GM12878 (cell line): Measurements from ENCODE around the gene TLE7. TPM values are rescaled to one million over a fixed set of nuclear protein-coding genes. Genes with fewer than 3 reads are reported as not detected.

ENCODE experiments used
- ATAC-seq: fragments of 200-7000 bp; cut with Tn5 transposase; 3 replicates; pipeline ENCODE4 v1.9.1; 2020; ENCODE audit warnings: mild to moderate bottlenecking, moderate library complexity
- BruUV-seq: library from RNA; stranded (reverse); fragments of 400-500 nt; replicated peaks from 2 replicates; lab custom pipeline; 2021; lab: Mats Ljungman, UMichigan
- CTCF ChIA-PET: fragments of 300-600 bp; sonication (Branson Sonifier 250); formaldehyde crosslinking; extraction: SDS; loops from one replicate; lab custom pipeline; 2021; ENCODE audit warnings: inconsistent platforms; lab: Yijun Ruan, JAX
- POLR2A ChIA-PET: fragments of 350-600 bp; formaldehyde crosslinking; extraction: SDS; loops from one replicate; lab custom pipeline; 2021; ENCODE audit warnings: inconsistent platforms; lab: Charles Lee
- RAD21 ChIA-PET: fragments of 300-600 bp; sonication (Branson Sonifier 250); formaldehyde crosslinking; loops from one replicate; lab custom pipeline; 2023; ENCODE audit warnings: antibody characterized with exemption; ENCODE audit not compliant: unreplicated experiment; lab: Charles Lee
- SMC1A ChIA-PET: fragments of 300-600 bp; sonication (Branson Sonifier 250); formaldehyde crosslinking; loops from one replicate; lab custom pipeline; 2023; ENCODE audit not compliant: unreplicated experiment, uncharacterized antibody; lab: Charles Lee
- DNase-seq: peaks from one replicate; pipeline ENCODE4 v3.0.0-alpha.2; 2011; ENCODE audit warnings: low read depth, low spot score
- FAIRE-seq: peaks from 3 replicates; lab custom pipeline; 2011; peaks lifted over from hg19 to GRCh38; lab: Jason Lieb, UNC
- H2AFZ ChIP-seq: 2 replicates; pipeline ENCODE4 v1.6.0; 2011; ENCODE audit warnings: low read depth, low read length, control low read depth; ENCODE audit not compliant: control insufficient read depth
- H3K27ac ChIP-seq: 2 replicates; pipeline ENCODE4 v1.5.1; 2011; ENCODE audit warnings: control low read depth; ENCODE audit not compliant: control insufficient read depth, insufficient read depth
- H3K27me3 ChIP-seq, 2 experiments: replicated peaks in 1 of 2; 2 replicates each; pipeline versions ENCODE4 v1.6.0 to v1.6.1; 2011; ENCODE audit warnings: low read length in 1 of 2; ENCODE audit not compliant: control insufficient read depth in 2 of 2, insufficient read depth in 2 of 2
- H3K36me3 ChIP-seq, 2 experiments: 2 replicates each; pipeline ENCODE4 v1.5.1; 2011; ENCODE audit warnings: low read length in 1 of 2; ENCODE audit not compliant: control insufficient read depth in 2 of 2, insufficient read depth in 2 of 2
- H3K4me1 ChIP-seq: 2 replicates; pipeline ENCODE4 v1.6.1; 2011; ENCODE audit warnings: mild to moderate bottlenecking, low read length, moderate library complexity, mixed read lengths; ENCODE audit not compliant: control insufficient read depth, insufficient read depth
- H3K4me2 ChIP-seq: 2 replicates; pipeline ENCODE4 v1.6.0; 2011; ENCODE audit warnings: control low read depth; ENCODE audit not compliant: control insufficient read depth, insufficient read depth
- H3K4me3 ChIP-seq: fragments of 200-600 bp; sonication (generic); 2 replicates; pipeline ENCODE4 v1.5.1; 2016
- H3K79me2 ChIP-seq: 2 replicates; pipeline ENCODE4 v1.6.0; 2011; ENCODE audit warnings: low read length; ENCODE audit not compliant: control insufficient read depth, insufficient read depth
- H3K9ac ChIP-seq: 2 replicates; pipeline ENCODE4 v1.8.0; 2011; ENCODE audit warnings: low read length, control low read depth, mixed read lengths; ENCODE audit not compliant: control insufficient read depth, insufficient read depth
- H3K9me3 ChIP-seq: replicated peaks from 3 replicates; pipeline ENCODE4 v1.5.1; 2011; ENCODE audit warnings: mild to moderate bottlenecking, low read length; ENCODE audit not compliant: control insufficient read depth, insufficient read depth
- H4K20me1 ChIP-seq: 2 replicates; pipeline ENCODE4 v1.6.0; 2011; ENCODE audit not compliant: control insufficient read depth, insufficient read depth
- GATAD2B ChIP-seq: fragments of 450-650 bp; conservative IDR thresholded peaks from 2 replicates; pipeline ENCODE4 v1.6.1; 2017; ENCODE audit warnings: low read depth, mild to moderate bottlenecking, moderate library complexity
- KLF5 ChIP-seq: fragments of 450-650 bp; IDR thresholded peaks from 2 replicates; pipeline ENCODE4 v1.6.1; 2014; ENCODE audit warnings: mild to moderate bottlenecking; ENCODE audit not compliant: partially characterized antibody
- MEF2A ChIP-seq: IDR thresholded peaks from 2 replicates; pipeline ENCODE4 v1.6.1; 2011; ENCODE audit warnings: low read depth, mild to moderate bottlenecking, low read length, moderate library complexity; ENCODE audit not compliant: insufficient read depth
- ZNF217 ChIP-seq: fragments of 450-650 bp; IDR thresholded peaks from 2 replicates; pipeline ENCODE4 v1.6.1; 2017; ENCODE audit warnings: antibody characterized with exemption, mild to moderate bottlenecking
- ZZZ3 ChIP-seq: IDR thresholded peaks from 2 replicates; pipeline ENCODE4 v1.6.1; 2011; ENCODE audit warnings: low read depth; ENCODE audit not compliant: control insufficient read depth, insufficient read length
- WGBS: methylation state at CpG from one replicate; pipeline ENCODE4 v1.1.6; 2016; ENCODE audit warnings: low lambda C conversion rate; ENCODE audit not compliant: insufficient replicate concordance, insufficient coverage; ENCODE audit errors: missing lambda C conversion rate; 5-methylcytosine and 5-hydroxymethylcytosine counted together
- in situ Hi-C: fragments of 300-500 bp; cut with MboI; formaldehyde crosslinking; loops from 9 replicates; pipeline ENCODE4 v1.14.3; 2018; ENCODE audit warnings: mixed read lengths
- intact Hi-C: fragments of 100-400 bp; cut with micrococcal nuclease; formaldehyde crosslinking; loops from one replicate; pipeline ENCODE4 v1.14.2; 2022; ENCODE audit not compliant: unreplicated experiment
- polyA plus RNA-seq, 11 experiments: library from polyadenylated mRNA; depleted of rRNA in 4 of 11; unstranded in 6 of 11; stranded (reverse) in 5 of 11; fragments of >200 nt; fragmentation: Nextera tagmentation in 4 of 11; fragmentation: Illumina TruSeq in 1 of 11; extraction: Ambion mirVana in 4 of 11; extraction: Trizol in 1 of 11; gene quantifications; 1 replicate in 1 of 11; 2 replicates in 10 of 11; pipeline versions ENCODE4 v1.2.1 to v1.2.3, GENCODE V29; 2011 to 2016; ENCODE audit warnings: inconsistent platforms in 2 of 11, missing spikeins in 2 of 11, low read depth in 1 of 11
- total RNA-seq, 4 experiments: library from RNA; depleted of rRNA in 3 of 4; stranded (reverse); fragments of >200 nt in 3 of 4; fragmentation: Illumina TruSeq in 1 of 4; extraction: Trizol in 1 of 4; gene quantifications; 2 replicates each; pipeline versions ENCODE4 v1.2.1 to v1.2.3, GENCODE V29; 2013 to 2021
- TF ChIP-seq, protein P1 (sequence below): fragments of 450-650 bp; IDR thresholded peaks from 2 replicates; pipeline ENCODE4 v1.6.1; 2017; ENCODE audit warnings: mild to moderate bottlenecking, moderate library complexity
- TF ChIP-seq, protein P2 (sequence below): fragments of 450-650 bp; IDR thresholded peaks from 2 replicates; pipeline ENCODE4 v1.6.1; 2017; ENCODE audit warnings: mild to moderate bottlenecking

TLE7 gene
- total and polyA plus RNA-seq, 10 of the 15 experiments (the other 5 are each of a cell fraction or from before 2014, with no cell fraction given), result not detected

DNA sequence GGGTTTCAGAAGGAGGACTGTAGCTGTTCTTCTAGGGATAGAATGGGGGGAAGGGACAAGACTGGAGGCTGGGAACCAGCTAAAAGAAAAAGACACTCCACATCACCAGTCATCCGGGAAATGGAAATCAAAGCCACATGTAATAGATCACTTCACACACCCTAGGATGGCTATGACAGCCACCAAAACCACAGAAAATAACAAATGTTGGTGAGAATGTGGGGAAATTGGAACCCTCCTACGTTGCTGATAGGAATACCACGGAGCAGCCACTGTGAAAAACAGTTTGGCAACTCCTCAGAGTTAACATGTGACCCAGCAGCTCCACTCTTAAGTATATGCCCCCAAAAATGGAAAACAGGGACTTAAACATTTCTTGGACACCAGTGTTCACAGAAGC lies 2.3 kb downstream of the TLE7 start:
- Histone ChIP-seq H2AFZ (no peak overlapping the region), H3K4me1 (no peaks in the 10 kb centered on the region), H3K9me3 (no peaks in the 10 kb centered on the region; the same call in 2 of the 3 replicates), H3K9ac (no peak overlapping the region), H3K4me3 (no peak overlapping the region), H3K4me2 (no peak overlapping the region), H4K20me1 (no peaks in the 10 kb centered on the region), H3K27me3 (no peaks in the 10 kb centered on the region; a peak in 1 of 4 replicates), H3K27ac (no peak overlapping the region), H3K36me3 (no peaks in the 10 kb centered on the region), H3K79me2 (no peaks in the 10 kb centered on the region)
- ATAC-seq (no peak), DNase-seq (no peak), FAIRE-seq (no peak)
- 0% methylated on average over 3 of the region's 3 CpGs for WGBS
- ChIA-PET SMC1A (interaction anchor here (1.9 kb wide), 1 partner anchor 62 kb away, joined by 6 read pairs; no protein-coding TSS in a partner anchor), RAD21 (interaction anchor here (0.6 to 1.2 kb wide), 2 partner anchors 20 to 60 kb away, joined by 3 read pairs; no protein-coding TSS in a partner anchor), CTCF (interaction anchor here (0.7 to 1.8 kb wide), 6 partner anchors 10 to 60 kb away, joined by 4 to 6 read pairs (median 4); partner anchors contain the start of gene ZNF23), POLR2A (no interaction called here)
- BruUV-seq, result no TSS peak
- TF ChIP-seq ZZZ3 (no peak), MEF2A (no peak), KLF5 (no peak), GATAD2B (no peak), ZNF217 (no peak)
- TF ChIP-seq, protein P1, sequence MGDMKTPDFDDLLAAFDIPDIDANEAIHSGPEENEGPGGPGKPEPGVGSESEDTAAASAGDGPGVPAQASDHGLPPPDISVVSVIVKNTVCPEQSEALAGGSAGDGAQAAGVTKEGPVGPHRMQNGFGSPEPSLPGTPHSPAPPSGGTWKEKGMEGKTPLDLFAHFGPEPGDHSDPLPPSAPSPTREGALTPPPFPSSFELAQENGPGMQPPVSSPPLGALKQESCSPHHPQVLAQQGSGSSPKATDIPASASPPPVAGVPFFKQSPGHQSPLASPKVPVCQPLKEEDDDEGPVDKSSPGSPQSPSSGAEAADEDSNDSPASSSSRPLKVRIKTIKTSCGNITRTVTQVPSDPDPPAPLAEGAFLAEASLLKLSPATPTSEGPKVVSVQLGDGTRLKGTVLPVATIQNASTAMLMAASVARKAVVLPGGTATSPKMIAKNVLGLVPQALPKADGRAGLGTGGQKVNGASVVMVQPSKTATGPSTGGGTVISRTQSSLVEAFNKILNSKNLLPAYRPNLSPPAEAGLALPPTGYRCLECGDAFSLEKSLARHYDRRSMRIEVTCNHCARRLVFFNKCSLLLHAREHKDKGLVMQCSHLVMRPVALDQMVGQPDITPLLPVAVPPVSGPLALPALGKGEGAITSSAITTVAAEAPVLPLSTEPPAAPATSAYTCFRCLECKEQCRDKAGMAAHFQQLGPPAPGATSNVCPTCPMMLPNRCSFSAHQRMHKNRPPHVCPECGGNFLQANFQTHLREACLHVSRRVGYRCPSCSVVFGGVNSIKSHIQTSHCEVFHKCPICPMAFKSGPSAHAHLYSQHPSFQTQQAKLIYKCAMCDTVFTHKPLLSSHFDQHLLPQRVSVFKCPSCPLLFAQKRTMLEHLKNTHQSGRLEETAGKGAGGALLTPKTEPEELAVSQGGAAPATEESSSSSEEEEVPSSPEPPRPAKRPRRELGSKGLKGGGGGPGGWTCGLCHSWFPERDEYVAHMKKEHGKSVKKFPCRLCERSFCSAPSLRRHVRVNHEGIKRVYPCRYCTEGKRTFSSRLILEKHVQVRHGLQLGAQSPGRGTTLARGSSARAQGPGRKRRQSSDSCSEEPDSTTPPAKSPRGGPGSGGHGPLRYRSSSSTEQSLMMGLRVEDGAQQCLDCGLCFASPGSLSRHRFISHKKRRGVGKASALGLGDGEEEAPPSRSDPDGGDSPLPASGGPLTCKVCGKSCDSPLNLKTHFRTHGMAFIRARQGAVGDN, result no peak
- TF ChIP-seq, protein P2, sequence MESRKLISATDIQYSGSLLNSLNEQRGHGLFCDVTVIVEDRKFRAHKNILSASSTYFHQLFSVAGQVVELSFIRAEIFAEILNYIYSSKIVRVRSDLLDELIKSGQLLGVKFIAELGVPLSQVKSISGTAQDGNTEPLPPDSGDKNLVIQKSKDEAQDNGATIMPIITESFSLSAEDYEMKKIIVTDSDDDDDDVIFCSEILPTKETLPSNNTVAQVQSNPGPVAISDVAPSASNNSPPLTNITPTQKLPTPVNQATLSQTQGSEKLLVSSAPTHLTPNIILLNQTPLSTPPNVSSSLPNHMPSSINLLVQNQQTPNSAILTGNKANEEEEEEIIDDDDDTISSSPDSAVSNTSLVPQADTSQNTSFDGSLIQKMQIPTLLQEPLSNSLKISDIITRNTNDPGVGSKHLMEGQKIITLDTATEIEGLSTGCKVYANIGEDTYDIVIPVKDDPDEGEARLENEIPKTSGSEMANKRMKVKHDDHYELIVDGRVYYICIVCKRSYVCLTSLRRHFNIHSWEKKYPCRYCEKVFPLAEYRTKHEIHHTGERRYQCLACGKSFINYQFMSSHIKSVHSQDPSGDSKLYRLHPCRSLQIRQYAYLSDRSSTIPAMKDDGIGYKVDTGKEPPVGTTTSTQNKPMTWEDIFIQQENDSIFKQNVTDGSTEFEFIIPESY, result no peak
- in situ Hi-C loops (no loop called here), intact Hi-C loops (no loop called here)
